ENCODE results near the gene MKLN1. TPM values are rescaled to one million over a fixed set of nuclear protein-coding genes. Genes with fewer than 3 reads are reported as not detected.

MKLN1 gene
- total RNA-seq, 3 donors from 2014 or later (not counting 1 experiment from before 2014, with no cell fraction given) = 59.1 to 79.6 (median 65.0) TPM

DNA sequence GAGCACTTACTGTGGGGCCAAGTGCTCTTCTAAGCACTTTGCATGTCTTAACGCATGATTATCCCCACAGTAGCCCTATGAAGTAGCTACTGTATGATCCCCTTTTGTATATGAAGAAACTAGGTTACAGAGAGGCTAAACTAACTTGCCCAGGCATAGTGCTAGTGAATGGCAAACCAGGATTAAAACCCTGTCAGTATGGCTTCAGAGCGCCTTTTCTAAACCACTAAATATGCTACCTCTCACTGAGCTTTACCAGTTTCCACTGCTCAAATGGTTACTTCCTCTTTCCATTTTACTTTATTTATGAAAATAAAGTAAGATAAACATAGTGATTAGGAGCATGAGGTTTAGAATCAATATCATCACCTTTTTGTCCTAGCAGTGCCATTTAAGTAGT lies 155.1 kb downstream of the MKLN1 start:
- Histone ChIP-seq H3K9me3 (ENCODE audit: control insufficient read depth, insufficient read depth, low read length) (no peaks in the 10 kb centered on the region), H3K27ac (ENCODE audit: low read length) (no peak overlapping the region), H3K27me3 (ENCODE audit: control insufficient read depth, insufficient read depth, low read length) (no peaks in the 10 kb centered on the region), H3K36me3 (ENCODE audit: control insufficient read depth, insufficient read depth, low read length) (peaks cover 27% of the 10 kb centered on the region), H3K4me1 (ENCODE audit: control insufficient read depth, insufficient read depth, low read length) (no peaks in the 10 kb centered on the region), H3K4me3 (ENCODE audit: low read length) (no peak overlapping the region)
- Mint-ChIP-seq H3K9me3 (no peaks in the 10 kb centered on the region), H3K36me3 (no peaks in the 10 kb centered on the region), H3K27me3 (ENCODE audit: low read depth in 2 of 2) (no peaks in the 10 kb centered on the region), H3K27ac (no peak overlapping the region), H3K4me1 (peaks cover 5 to 11% of the 10 kb centered on the region in 2 donors), H3K4me3 (no peak overlapping the region)
- WGBS (ENCODE audit: insufficient coverage) = 83% methylated on average over 2 of the region's 2 CpGs
- no peak for TF ChIP-seq CTCF (IDR thresholded peaks at IDR 0.05)
- intact Hi-C loops (cut with micrococcal nuclease) = no loop called here
- no peak for ATAC-seq
- no peak for DNase-seq

DNA sequence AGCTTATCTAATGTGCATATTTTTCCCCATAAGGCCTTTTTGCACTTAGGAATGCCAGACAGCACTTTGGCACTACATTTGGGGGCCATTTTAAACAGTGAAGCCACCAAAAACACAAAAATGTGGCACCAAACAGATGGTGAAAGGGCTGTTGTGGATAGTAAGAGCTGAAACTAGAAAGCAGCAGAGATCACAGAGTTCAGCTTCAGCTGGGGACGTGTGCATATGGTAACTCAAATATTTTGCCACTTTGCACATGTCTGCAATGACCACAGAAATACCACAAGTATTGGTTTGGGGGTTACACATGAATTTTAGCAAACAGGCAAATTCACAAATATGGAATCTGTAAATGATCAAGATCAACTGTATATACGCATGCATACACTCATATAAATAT lies 155.9 kb downstream of the MKLN1 start:
- no peaks in the 10 kb centered on the region for H3K9me3 Mint-ChIP-seq

GRCh38 chr7:131486346-131486745 lies 158.7 kb downstream of the MKLN1 start:
- Histone ChIP-seq H3K27me3 (ENCODE audit: control insufficient read depth, insufficient read depth, low read length) (no peaks in the 10 kb centered on the region), H3K27ac (ENCODE audit: low read length) (no peak overlapping the region), H3K4me1 (ENCODE audit: control insufficient read depth, insufficient read depth, low read length) (no peaks in the 10 kb centered on the region), H3K4me3 (ENCODE audit: low read length) (no peak overlapping the region), H3K9me3 (ENCODE audit: control insufficient read depth, insufficient read depth, low read length) (no peaks in the 10 kb centered on the region), H3K36me3 (ENCODE audit: control insufficient read depth, insufficient read depth, low read length) (peaks cover 23% of the 10 kb centered on the region)
- ATAC-seq = no peak
- Mint-ChIP-seq H3K27me3 (ENCODE audit: low read depth in 2 of 2) (no peaks in the 10 kb centered on the region), H3K9me3 (no peaks in the 10 kb centered on the region), H3K27ac (no peak overlapping the region), H3K36me3 (no peaks in the 10 kb centered on the region), H3K4me1 (peaks cover 5 to 6% of the 10 kb centered on the region in 2 donors), H3K4me3 (no peak overlapping the region)
- intact Hi-C loops (cut with micrococcal nuclease) = no loop called here
- no peak for DNase-seq
- no CpG with 5 or more reads among the region's 2 CpGs for WGBS (ENCODE audit: insufficient coverage)
- TF ChIP-seq CTCF (IDR thresholded peaks at IDR 0.05) = no peak

More for the DNA sequence above, 155.9 kb downstream of the MKLN1 start:
- H3K27me3 ChIP-seq (ENCODE audit: control insufficient read depth, insufficient read depth, low read length) = no peaks in the 10 kb centered on the region
- no peak overlapping the region for H3K27ac Mint-ChIP-seq
- H3K27me3 Mint-ChIP-seq (ENCODE audit: low read depth in 2 of 2) = no peaks in the 10 kb centered on the region
- intact Hi-C loops (cut with micrococcal nuclease) = no loop called here
- H3K4me3 Mint-ChIP-seq = no peak overlapping the region
- ATAC-seq (no peak), DNase-seq (no peak)
- WGBS (ENCODE audit: insufficient coverage) = 50% methylated on average over 1 of the region's 2 CpGs
- H3K4me1 Mint-ChIP-seq = peaks cover 5 to 11% of the 10 kb centered on the region in 2 donors
- no peak for TF ChIP-seq CTCF (IDR thresholded peaks at IDR 0.05)
- no peak overlapping the region for H3K27ac ChIP-seq (ENCODE audit: low read length)
- no peaks in the 10 kb centered on the region for H3K4me1 ChIP-seq (ENCODE audit: control insufficient read depth, insufficient read depth, low read length)
- H3K36me3 ChIP-seq (ENCODE audit: control insufficient read depth, insufficient read depth, low read length) = peaks cover 26% of the 10 kb centered on the region
- no peaks in the 10 kb centered on the region for H3K9me3 ChIP-seq (ENCODE audit: control insufficient read depth, insufficient read depth, low read length)
- no peak overlapping the region for H3K4me3 ChIP-seq (ENCODE audit: low read length)
- H3K36me3 Mint-ChIP-seq = no peaks in the 10 kb centered on the region

DNA sequence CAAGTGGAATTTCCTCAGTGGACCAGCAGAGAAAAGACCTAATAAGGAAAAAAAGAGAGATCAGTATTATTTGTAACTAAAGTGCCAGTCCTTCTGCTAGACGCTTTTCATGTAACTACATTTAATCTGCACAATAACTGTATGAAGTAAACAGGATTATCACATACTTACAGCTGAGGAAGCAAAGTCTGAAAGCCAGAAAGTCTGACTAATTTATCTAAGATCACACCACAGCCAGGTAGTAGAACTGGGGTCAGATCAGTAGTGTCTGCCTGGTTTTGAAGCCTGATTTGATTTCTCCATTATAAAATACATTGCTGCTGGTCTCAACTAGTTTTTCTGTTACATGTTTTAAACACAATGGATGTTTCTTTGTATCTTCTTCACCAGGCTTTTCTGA lies 159.5 kb downstream of the MKLN1 start:
- DNase-seq = no peak
- Histone ChIP-seq H3K9me3 (ENCODE audit: control insufficient read depth, insufficient read depth, low read length) (no peaks in the 10 kb centered on the region), H3K4me1 (ENCODE audit: control insufficient read depth, insufficient read depth, low read length) (no peaks in the 10 kb centered on the region), H3K27ac (ENCODE audit: low read length) (no peak overlapping the region), H3K4me3 (ENCODE audit: low read length) (no peak overlapping the region), H3K27me3 (ENCODE audit: control insufficient read depth, insufficient read depth, low read length) (no peaks in the 10 kb centered on the region), H3K36me3 (ENCODE audit: control insufficient read depth, insufficient read depth, low read length) (peaks cover 23% of the 10 kb centered on the region)
- Mint-ChIP-seq H3K4me1 (peaks cover 5 to 6% of the 10 kb centered on the region in 2 donors), H3K9me3 (no peaks in the 10 kb centered on the region), H3K27ac (no peak overlapping the region), H3K4me3 (no peak overlapping the region), H3K27me3 (ENCODE audit: low read depth in 2 of 2) (no peaks in the 10 kb centered on the region), H3K36me3 (no peaks in the 10 kb centered on the region)
- TF ChIP-seq CTCF (IDR thresholded peaks at IDR 0.05) = no peak
- ATAC-seq = no peak
- intact Hi-C loops (cut with micrococcal nuclease) = no loop called here
- WGBS (ENCODE audit: insufficient coverage) = 100% methylated on average over 1 of the region's 1 CpG
